Astrocyte (in vitro differentiated cells and primary cell): Measurements from ENCODE around the gene DRC1.

Source experiments
- EZH2 ChIP-seq: IDR thresholded peaks from 2 replicates; pipeline ENCODE4 v1.6.1; 2012; ENCODE audit warnings: mild to moderate bottlenecking, low read length, inconsistent platforms; ENCODE audit not compliant: insufficient read depth
- TF ChIP-seq, protein P1 (sequence below): IDR thresholded peaks from 2 replicates; pipeline ENCODE4 v1.5.1; 2011; ENCODE audit warnings: low read depth, mild to moderate bottlenecking, inconsistent platforms, low read length, moderate library complexity; ENCODE audit not compliant: insufficient read depth

DNA sequence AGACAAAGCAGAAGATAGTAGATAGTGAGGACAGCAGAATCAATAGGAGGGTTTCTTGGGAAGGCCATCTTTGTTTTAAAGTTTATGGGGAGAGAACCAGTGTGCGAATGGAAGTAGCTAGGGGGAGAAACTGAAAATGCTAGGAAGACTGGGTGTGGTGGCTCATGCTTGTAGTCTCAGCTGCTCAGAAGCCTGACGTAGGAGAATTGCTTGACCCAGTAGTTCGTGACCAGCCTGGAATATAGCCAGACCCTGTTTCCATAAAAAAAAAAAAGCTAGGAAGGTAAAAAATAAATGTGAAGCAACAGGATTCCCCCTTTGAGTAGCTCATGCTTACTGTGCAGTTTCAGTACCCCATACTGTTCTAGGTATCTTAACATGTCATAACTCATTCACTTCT, 19.2 kb upstream of the DRC1 start:
- TF ChIP-seq EZH2, result no peak
- TF ChIP-seq, protein P1, sequence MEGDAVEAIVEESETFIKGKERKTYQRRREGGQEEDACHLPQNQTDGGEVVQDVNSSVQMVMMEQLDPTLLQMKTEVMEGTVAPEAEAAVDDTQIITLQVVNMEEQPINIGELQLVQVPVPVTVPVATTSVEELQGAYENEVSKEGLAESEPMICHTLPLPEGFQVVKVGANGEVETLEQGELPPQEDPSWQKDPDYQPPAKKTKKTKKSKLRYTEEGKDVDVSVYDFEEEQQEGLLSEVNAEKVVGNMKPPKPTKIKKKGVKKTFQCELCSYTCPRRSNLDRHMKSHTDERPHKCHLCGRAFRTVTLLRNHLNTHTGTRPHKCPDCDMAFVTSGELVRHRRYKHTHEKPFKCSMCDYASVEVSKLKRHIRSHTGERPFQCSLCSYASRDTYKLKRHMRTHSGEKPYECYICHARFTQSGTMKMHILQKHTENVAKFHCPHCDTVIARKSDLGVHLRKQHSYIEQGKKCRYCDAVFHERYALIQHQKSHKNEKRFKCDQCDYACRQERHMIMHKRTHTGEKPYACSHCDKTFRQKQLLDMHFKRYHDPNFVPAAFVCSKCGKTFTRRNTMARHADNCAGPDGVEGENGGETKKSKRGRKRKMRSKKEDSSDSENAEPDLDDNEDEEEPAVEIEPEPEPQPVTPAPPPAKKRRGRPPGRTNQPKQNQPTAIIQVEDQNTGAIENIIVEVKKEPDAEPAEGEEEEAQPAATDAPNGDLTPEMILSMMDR, result no peak
